HG03469 (cell line): ENCODE measurements around the gene C3orf70.
"Not testable (repeated sequence)": the region's sequence is repeated elsewhere in the genome, so short reads cannot be mapped to it uniquely, and the experiment has no call there.

Experiments
- ATAC-seq: cut with Tn5 transposase; IDR thresholded peaks from one replicate; pipeline ENCODE4 v1.9.1; 2021; ENCODE audit warnings: mild to moderate bottlenecking, moderate library complexity, moderate number of reproducible peaks; ENCODE audit not compliant: unreplicated experiment

The C3orf70 gene

GRCh38 chr3:185151964-185152409, 873 bp downstream of the C3orf70 start:
- no peak for ATAC-seq

DNA sequence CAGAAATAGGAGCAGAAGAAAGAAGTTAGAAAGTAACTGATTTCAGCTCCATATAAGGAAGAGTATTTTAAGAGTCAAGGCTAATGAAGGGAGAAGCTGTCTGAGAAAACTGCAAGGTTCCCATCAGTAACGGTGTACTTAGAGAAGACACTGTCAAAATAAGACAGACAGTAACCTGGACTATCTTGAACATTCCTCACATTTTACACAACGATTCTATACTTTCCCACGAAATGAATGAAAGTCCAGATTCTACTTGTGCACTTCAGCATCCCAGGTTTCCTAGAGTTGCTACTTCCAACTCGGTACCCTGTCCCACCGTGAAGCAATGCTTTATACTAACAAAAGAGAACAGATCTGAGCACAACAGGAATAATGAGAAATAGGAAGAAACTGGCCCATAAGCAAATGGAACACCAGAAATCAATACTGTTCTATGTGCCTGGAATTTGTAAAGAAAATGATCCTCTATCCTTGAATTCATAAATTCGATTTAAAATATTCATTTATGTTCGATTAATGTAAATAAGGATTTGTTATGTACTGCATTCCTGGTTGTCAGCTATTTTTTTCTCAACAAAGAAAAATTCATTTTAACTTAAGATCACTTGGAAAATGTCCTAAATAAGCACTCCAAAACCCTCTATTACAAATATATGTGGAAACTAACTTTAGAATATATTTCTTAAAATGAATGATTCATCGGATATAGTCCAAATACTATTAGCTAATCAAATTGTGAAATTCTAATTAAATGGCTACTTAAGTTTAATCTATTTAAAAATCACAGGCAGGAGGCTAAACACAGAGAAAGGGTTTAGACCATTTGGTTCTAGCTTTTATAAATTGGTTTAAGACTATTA, 1.5 kb downstream of the C3orf70 start:
- ATAC-seq: no peak

DNA sequence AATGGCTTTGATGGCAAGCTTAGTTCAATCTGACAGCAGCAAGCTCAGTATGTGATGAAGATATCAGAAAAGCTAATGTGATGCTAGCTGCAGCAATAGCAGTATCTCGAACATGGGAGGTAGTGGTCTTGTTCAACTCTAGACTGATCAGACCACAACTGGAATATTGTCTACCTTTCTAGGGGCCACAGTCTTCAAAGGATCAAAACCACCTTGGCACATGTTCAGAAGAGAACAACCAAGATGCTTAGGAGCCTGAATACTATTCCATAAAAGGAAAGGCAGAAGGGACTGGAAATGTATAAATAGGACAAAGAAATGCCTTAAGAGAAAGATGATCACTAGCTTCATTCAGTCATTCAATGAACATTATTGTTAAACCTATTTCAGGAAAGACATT, 2.3 kb downstream of the C3orf70 start:
- no peak for ATAC-seq

GRCh38 chr3:185149591-185149990, 3.3 kb downstream of the C3orf70 start:
- no peak for ATAC-seq

DNA sequence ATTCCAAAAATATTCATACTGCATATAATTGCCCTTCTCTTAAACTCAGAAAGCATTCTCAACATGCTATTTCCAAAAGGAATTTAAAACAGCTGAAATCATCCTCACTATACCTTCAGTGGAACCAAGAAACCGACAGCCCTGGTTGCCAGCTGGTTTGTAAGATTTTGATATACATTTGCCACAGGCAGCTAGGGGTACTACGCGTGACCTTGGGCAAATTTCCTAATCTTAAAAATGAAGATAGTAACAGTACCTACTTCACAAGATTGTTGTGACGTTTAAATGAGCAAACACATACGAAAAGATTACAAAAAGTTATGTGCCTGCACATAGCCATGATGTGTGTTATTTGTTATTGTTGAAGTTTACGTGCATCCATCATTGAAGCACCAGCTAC, 7.3 kb downstream of the C3orf70 start:
- no peak for ATAC-seq

DNA sequence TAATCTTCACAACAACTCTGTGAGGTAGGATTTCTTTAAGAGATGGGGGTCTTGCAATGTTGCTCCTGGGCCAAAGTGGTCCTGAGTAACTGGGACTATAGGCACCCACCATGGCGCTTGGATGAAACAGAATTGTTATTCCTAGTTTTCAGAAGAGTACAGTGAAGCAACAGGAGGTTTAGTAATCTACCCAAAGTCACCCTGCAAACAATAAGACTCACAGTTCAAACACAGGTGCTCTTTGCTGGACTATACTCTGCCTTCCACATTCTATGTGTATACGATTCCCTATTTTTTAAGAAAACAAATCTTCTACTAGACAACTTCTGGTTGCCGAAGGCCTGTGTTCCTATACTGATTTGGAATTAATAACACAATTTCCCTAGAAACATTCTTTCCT, 8.1 kb downstream of the C3orf70 start:
- ATAC-seq: no peak

DNA sequence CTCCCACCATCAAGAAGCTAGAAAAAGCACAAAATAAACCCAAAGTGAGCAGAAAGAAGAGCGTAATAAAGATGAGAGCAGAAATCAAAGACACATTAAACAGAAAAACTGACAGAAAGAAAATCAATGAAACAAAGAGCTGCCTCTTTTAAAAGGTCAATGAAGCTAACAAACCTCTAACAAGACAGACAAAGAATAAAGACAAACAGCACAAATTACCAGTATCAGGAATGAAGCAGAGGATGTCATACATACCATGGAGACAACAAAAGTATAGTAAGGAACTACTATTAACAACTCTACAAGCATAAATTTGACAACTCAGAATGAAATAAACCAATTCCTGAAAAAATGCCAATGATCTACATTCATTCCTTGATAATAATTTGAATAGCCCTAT, 15.0 kb downstream of the C3orf70 start:
- ATAC-seq: no peak

DNA sequence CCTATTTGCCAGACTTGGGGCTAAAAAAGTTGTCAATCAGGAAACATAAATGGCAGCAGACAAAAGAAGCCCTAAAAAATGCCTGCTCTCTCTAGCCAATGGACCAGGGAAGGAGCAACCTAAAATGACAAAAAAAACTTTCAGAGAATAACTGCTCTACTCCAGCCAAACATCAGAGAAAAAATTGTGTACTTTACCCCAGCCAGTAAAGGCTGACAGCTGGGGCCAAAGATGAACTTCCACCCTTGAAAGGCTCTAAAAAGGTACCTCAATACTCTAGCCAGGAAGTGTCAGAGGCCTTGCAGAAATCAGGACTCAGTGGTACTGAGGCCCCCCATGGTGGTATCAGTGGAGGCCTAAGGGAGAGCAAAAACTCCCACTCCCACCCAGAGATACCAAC, 18.4 kb downstream of the C3orf70 start:
- ATAC-seq: no peak

DNA sequence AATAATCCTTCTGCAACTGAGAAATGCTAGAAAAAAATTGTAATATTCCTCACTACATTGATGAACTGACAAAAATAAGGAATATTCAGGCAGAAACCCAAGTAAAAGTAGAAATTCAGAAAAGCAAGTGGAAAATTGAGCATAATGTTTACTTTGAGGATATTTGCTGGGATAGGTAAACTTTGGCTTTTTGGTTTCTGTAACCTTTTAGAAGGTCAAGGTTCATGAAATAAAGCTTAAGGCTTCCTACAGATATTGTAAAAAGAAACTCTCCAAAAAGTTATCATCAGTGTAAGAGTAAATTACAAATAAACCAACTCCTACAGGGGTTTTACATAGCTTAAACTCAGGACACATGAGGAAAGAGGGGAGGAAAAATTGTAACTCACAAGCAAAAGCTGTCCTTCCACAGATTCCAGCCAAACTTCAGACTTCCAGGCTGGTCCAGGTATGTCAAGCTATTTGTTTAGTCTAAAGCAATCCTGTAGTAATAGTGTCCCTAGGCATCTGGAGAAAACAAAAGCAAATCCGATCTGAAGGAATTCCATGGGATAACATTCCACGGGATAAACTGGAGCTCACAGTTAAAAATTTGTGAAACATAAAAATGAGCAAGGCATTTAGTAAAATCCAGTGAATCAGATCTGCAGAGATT, 21.1 kb downstream of the C3orf70 start:
- no peak for ATAC-seq

GRCh38 chr3:185129083-185129482, 23.8 kb downstream of the C3orf70 start:
- no peak for ATAC-seq

DNA sequence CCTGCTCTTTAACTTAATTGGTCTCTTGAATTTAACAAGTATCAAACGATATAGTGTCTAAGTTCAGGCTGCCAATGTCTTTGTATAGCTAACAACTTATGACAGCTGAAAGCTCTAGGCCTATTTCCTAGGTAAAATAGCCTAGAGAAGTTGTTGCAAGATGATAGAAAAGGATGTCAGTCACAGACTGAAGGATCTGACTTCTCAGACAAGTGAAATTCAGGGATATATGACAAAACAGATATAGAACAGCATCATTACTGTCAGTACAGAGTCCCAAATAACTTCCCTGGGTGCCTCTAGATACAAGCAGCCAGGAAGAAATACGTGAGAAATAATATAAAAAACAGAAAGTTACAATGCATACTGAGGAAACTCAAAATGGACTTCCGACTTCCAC, 26.7 kb downstream of the C3orf70 start:
- ATAC-seq: no peak

DNA sequence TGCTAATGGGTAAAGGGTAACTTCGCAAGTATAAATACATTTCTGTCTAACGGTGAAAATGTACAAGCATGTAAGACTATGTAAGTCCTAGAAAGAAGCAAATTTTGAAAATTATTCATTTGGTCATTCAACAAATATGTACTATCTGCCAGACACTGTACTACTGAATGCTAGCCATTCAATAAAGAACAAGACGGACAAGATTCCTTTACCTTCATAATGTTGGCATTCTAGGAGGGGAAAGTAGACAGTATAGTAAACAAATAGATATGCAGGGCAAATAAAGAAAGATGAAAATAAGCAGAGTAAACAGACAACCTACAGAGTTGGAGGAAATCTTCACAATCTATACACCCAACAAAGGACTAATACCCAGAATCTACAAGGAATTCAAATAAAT, 32.7 kb downstream of the C3orf70 start:
- ATAC-seq: no peak

- ATAC-seq: no peak
These were observed 37.5 kb downstream of the C3orf70 start for GRCh38 chr3:185115371-185115770.

GRCh38 chr3:185114756-185115155, 38.1 kb downstream of the C3orf70 start:
- ATAC-seq: no peak

GRCh38 chr3:185112186-185112585, 40.7 kb downstream of the C3orf70 start:
- no peak for ATAC-seq

DNA sequence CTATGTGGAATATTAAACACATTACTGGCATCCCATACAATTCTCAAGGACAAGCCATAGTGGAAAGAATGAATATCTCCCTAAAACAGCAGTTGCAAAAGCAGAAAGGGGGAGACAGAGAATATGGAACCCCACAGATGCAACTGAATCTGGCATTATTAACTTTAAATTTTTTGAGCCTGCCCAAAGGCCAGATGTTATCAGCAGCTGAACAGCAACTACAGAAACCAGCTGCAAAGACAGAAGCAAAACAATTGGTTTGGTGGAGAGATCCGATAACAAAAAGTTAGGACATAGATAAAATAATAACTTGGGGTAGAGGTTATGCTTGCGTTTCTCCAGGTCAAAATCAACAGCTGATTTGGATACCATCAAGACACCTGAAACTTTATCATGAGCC, 43.8 kb downstream of the C3orf70 start:
- not testable (repeated sequence) for ATAC-seq

- not testable (repeated sequence) for ATAC-seq
These were observed 46.5 kb downstream of the C3orf70 start for GRCh38 chr3:185106256-185106890.

DNA sequence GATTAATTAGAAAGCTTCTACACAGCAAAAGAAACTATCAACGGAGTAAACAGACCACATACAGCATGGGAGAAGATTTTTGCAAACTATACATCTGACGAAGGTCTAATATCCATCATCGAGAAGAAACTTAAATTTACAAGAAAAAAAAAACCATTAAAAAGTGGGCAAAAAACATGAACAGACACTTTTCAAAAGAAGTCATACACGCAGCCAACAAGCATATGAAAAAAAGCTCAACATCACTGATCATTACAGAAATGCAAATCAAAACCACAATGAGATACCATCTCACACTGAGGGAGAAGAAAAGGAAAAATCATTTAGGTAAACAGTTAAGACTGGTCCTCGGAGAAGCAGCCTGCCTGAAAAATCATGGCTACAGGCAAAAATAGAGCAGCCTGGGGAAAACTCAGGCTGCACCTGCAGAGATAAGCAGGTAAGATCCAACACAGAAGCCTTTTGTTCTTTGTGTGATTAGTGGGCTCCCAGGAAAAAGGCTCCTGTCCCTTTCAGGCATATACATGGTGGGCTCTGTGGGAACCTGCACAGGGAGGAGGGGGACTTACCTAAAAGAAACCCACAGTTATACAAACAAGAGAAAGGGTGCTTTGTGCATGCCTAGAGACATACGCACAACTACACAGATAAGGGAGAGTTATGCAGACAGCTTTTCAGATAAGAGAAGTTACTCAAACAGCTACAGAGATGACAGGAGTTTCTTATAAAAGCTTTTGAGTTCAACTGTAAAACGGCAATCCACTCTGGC, 49.3 kb downstream of the C3orf70 start:
- no peak for ATAC-seq

DNA sequence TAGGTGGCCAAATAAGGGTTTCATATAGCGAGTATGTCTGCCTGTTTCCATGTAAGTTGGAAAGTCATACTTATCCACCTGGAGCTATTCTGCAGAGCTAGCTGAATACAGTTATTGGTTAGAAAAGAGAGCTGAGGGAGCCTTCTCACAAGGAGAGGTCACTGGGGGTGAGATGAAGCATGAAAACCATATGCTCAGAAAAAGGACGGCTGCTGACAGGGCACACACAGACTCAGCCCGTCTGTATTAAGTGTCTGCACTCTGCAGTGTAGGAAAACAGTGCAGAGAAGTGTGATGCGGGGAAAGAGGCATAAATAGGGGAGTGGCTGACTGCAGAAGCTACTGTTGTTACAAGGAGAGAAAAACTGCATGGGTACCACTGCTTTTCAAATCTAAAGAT, 58.2 kb downstream of the C3orf70 start:
- no peak for ATAC-seq

DNA sequence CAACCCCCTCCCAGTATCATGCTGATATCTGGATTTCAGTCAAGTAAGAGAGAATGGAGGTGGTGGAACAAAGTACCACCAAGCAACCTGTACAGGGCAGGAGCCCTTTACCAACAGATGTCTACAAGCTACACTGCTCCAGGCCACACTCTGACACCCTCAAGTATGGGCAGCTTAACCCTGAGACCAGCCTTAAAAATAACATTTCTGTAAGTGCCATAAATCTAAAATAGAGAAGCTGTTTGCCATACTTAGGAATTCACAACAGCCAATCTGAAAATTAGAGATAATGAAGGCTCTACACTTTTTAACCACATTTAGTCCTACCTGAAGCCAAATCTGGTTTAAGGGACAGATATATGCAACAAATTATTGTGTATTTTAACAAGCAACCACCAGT, 59.7 kb downstream of the C3orf70 start:
- ATAC-seq: no peak

GRCh38 chr3:185090811-185091210, 62.0 kb downstream of the C3orf70 start:
- ATAC-seq: no peak
